GM19025 (cell line): ENCODE measurements around the gene SLC66A3.

Experiments
- ATAC-seq: cut with Tn5 transposase; IDR thresholded peaks from one replicate; pipeline ENCODE4 v1.9.1; 2021; ENCODE audit warnings: mild to moderate bottlenecking, low read depth, moderate library complexity; ENCODE audit not compliant: unreplicated experiment

Gene SLC66A3

GRCh38 chr2:11155381-11156035 lies at the start of gene SLC66A3:
Gene SLC66A3 (plus strand): TSS chr2:11155467. CDS start chr2:11155547, 80 bp downstream.
- ATAC-seq: peak; percentile 77

DNA sequence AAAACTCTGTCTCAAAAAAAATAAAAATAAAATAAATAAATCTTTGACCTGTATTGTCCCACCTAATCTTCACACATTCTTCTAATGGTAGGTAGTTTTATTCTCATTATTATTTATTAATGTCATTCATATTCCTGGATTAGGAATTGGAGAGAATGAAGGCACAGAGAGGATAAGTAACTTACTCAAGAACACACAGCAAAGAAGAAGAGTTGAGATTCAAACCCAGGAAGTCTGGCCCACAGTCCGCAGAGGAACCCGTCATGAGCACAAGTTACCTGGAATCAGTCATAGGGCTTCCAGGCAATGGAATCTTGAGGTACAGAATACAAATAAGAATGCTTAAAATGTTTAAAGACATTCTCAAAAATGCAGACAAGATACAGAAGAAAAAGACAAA lies 46.3 kb upstream of the SLC66A3 start:
- ATAC-seq: no peak

DNA sequence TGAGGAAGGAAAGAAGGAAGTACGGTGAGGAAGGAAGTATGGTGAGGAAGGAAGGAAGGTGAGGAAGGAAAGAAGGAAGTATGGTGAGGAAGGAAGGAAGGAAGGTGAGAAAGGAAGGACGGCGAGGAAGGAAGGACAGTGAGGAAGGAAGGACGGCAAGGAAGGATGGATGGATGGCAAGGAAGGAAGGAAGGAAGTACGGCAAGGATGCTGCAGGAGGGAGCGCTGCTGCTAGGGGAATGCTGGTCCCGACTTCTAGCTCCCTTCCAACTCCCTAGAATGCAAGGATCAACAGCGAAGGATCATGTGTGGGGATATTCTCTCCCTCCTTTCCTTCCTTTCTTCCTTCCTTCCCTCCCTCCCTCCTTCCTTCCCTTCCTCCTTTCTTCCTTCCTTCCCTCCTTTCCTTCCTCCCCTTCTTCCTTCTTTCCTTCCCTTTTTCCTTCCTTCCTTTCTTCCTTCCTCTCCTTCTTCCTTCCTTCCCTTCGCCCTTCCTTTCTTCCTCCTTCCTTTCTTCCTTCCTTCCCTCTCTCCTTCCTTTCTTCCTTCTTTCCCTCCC lies 42.3 kb upstream of the SLC66A3 start:
- no peak for ATAC-seq

- ATAC-seq: no peak
Observed at GRCh38 chr2:11117776-11118175, 37.5 kb upstream of the SLC66A3 start.

DNA sequence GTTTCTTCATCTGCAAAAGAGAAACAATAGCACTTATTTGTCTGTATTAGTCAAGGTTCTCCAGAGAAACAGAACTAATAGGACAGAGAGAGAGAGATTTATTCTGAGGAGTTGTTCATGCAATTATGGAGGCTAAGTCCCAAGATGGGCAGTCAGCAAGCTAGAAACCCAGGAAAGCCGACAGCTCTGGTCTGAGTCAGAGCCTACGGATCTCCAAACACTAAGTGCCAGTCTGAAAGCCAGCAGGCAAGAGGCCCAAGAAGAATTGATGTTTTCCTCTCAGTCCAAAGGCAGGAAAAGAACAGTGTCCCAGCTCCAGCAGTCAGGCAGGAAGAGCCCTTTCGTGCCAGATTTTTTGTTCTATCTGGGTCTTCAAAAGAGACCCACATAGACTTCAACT lies 36.5 kb upstream of the SLC66A3 start:
- ATAC-seq: no peak

GRCh38 chr2:11121099-11121822 lies 34.0 kb upstream of the SLC66A3 start:
- ATAC-seq: no peak

GRCh38 chr2:11121823-11122155 lies 33.5 kb upstream of the SLC66A3 start:
- ATAC-seq: no peak

GRCh38 chr2:11122380-11122779 lies 32.9 kb upstream of the SLC66A3 start:
- ATAC-seq: no peak

- ATAC-seq: no peak
Observed at GRCh38 chr2:11123001-11123809, 32.1 kb upstream of the SLC66A3 start.

DNA sequence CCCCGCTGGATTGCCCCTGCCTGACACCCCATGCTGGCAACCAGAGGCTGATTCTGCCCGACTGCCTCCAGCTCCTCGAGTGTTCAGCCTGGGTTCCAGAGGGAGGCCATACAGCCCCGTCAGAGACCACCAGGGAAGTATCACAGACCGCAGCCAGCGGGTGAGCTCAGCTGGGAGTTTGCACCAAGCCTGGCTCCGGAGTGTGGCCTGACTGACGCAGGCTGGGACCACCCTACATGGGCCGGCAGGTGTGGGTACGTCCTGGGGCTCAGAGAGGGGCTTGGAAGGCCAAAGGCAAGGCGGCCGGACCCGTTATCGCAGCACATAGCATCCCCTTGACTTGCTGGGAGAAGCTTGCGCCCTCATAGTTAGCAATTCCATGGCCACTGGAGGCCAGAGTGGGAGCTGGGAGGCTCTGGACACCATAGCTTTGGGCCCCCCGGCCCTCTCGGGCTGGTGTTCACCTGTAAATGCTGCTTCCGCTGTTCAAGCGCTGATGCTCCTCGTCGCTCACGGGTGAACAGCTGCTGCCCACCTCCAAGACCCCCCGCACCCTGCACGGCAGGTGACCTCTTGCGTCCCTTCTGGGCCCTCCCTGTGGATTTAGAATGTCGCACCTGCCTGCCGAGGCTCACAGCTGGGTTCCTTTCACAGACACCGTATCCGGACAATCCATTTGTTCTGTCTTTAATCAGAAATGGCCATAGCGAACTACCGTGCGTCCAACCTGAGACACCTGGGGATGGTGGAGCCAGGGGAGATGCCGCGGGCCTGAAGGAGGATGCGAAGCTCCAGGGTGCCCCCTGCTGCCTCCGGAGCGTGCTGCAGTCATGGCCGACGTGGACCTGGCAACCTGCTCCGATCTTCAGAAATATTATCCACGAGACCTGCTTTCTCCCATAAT lies 31.2 kb upstream of the SLC66A3 start:
- ATAC-seq: no peak

GRCh38 chr2:11124760-11125068 lies 30.6 kb upstream of the SLC66A3 start:
- ATAC-seq: no peak

DNA sequence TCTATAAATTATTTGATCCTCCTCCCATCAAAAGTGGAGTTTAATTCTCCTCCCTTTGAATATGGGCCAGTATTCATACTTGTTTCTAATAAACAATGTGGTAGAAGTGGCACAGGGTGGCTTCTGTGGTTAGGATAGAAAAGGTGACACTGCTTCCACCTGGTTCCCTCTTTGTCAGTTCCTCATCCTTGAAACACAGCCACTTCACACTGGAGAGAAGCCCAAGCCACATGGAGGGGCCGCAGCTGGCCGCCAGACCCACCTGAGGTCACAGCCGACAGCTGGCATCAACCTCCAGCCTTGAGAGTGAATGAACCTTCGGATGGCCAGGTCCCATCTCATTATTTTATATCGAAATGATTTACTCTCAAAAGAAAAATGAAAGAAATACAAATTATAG lies 27.5 kb upstream of the SLC66A3 start:
- ATAC-seq: no peak

DNA sequence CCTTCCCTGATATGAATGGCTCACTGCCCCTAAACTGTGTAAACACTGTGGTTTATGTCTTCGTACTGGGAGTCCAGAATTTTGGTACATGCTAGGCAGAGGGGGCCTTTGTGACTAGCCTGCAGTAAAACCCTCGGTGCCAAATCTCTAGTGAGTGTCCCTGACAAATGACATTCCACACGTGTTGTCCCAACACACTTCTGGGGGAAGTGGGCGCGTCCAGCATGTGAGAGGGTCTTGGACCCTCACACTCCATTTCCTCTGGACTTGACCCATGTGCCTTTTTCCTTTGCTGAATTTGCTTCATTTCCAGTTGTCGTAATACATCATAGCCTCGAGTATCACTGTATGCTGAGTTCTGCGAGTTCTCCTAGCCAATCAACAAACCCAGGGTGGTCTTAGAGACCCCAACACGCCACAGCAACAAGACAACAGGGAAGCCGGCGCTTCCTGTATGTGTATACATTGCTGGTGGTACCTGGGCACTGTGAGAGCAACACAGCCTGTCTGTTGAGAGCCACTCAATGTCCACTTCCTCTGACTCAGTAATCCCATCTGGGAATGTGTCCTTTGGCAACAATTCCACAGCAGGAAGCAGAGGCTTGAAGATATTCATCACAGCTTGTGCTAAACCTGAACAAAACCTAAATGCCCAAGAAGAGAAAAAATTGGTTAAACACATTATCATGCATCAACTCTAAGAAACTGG lies 26.9 kb upstream of the SLC66A3 start:
- no peak for ATAC-seq

- ATAC-seq: peak; percentile 73
Observed at GRCh38 chr2:11129598-11130449, 25.4 kb upstream of the SLC66A3 start.

- no peak for ATAC-seq
Observed at GRCh38 chr2:11131166-11131920, 23.9 kb upstream of the SLC66A3 start.

- no peak for ATAC-seq
Observed at GRCh38 chr2:11132036-11132671, 23.1 kb upstream of the SLC66A3 start.

DNA sequence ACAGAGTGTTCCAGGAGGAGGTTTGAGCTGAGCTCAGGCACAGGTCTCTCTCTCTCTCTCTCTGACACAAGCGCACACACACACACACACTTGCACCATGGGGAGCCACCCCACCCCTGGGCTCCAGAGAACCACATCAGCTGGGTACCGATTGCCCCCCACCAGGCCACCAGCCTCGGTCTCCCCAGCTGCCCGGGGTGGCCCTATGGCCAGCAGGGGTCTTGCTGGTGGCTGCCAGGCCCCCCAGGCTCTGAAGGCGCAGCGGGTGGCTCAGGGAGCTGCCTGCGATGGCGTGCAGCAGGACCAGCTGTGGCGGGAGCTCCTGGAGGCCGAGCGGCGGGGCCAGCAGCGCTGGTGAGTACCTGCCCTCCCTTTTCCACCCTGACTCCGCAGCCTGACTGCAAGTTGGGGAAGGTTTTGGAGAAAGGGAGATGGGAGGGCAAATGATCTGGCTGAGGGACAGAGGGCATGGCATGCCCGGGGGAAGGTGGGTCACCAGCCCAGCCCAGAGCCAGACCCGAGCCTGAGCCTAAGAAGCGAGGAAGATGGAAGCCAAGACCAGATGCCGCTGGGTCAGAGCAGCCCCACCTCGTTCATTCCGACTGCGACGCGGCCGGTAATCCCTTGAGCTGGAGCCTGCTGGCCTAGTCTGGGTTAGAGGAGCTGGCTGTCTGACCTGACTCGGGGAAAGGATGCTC lies 21.9 kb upstream of the SLC66A3 start:
- ATAC-seq: no peak
